NOMO-1 treated with DMSO at 0.1 percent for 48 hours (cell line): ENCODE measurements around the gene MAGEE1.

ENCODE experiments used
- DNase-seq: peaks from one replicate; lab custom pipeline; 2025; ENCODE audit not compliant: unreplicated experiment; lab: John Stamatoyannopoulos, UW

The MAGEE1 gene, protein sequence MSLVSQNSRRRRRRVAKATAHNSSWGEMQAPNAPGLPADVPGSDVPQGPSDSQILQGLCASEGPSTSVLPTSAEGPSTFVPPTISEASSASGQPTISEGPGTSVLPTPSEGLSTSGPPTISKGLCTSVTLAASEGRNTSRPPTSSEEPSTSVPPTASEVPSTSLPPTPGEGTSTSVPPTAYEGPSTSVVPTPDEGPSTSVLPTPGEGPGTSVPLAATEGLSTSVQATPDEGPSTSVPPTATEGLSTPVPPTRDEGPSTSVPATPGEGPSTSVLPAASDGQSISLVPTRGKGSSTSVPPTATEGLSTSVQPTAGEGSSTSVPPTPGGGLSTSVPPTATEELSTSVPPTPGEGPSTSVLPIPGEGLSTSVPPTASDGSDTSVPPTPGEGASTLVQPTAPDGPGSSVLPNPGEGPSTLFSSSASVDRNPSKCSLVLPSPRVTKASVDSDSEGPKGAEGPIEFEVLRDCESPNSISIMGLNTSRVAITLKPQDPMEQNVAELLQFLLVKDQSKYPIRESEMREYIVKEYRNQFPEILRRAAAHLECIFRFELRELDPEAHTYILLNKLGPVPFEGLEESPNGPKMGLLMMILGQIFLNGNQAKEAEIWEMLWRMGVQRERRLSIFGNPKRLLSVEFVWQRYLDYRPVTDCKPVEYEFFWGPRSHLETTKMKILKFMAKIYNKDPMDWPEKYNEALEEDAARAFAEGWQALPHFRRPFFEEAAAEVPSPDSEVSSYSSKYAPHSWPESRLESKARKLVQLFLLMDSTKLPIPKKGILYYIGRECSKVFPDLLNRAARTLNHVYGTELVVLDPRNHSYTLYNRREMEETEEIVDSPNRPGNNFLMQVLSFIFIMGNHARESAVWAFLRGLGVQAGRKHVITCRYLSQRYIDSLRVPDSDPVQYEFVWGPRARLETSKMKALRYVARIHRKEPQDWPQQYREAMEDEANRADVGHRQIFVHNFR

DNA sequence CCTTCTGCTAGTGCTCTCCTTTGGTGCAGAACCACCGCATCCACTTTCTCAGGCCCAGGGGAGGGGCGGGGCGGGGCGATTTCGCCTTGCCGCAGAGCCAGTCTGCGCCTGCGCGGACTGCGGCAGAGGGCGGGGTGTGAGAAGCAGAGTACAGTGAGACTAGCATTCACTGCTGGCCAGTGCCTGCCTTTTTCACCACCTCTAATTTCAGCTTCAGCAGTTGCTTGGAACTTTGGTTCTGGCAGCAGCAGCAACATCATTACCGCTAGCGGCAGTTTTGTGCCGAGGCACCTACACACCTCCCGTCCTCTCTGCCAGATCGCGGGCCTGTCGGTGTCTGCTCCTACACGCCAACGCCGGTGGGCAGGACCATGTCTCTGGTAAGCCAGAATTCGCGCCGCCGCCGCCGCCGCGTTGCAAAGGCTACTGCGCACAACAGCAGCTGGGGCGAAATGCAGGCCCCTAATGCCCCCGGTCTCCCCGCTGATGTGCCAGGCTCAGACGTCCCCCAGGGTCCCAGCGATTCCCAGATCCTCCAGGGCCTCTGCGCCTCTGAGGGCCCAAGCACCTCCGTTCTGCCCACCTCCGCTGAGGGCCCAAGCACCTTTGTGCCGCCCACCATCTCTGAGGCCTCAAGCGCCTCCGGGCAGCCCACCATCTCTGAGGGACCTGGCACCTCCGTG is at the start of gene MAGEE1:
Gene MAGEE1, plus strand, starts transcription at position 151 of the 683 bp plus-strand sequence. Its CDS starts 221 bp downstream, at position 372.
- DNase-seq = peak; percentile 32

- no peak for DNase-seq
Observed at GRCh38 chrX:76398970-76399369, 28.5 kb upstream of the MAGEE1 start.

DNA sequence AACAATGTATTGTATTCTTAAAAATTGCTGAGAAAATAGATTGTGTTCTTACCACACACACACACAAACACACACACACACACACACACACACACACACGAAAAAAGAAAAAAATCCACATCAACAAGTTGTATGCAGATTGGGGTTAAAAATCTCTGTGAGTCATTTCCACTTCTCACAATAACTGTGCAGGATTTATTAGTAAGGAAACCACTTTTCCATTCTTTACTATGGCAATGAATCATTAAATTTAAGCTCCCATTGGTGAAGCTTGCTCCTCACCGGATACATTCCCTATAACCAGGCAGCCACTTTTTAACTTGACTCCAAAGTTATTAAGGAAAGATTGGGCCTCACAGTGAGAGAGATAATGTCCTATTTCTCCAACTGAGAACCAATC is 19.7 kb upstream of the MAGEE1 start:
- DNase-seq = no peak

DNA sequence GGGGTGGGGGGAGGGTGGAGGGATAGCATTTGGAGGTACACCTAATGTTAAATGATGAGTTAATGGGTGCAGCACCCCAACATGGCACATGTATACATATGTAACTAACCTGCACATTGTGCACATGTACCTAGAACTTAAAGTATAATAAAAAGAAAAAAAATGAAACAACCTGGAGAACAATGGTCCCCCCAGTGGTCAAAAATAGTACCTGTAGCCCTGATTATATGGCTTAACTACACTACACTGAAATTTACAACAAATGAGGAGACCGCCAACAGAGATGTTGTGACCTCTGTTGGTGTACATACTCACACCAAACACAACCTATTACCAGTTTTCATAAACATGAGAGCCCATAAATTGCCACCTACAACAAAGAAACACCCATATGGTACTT is 7.3 kb upstream of the MAGEE1 start:
- no peak for DNase-seq

DNA sequence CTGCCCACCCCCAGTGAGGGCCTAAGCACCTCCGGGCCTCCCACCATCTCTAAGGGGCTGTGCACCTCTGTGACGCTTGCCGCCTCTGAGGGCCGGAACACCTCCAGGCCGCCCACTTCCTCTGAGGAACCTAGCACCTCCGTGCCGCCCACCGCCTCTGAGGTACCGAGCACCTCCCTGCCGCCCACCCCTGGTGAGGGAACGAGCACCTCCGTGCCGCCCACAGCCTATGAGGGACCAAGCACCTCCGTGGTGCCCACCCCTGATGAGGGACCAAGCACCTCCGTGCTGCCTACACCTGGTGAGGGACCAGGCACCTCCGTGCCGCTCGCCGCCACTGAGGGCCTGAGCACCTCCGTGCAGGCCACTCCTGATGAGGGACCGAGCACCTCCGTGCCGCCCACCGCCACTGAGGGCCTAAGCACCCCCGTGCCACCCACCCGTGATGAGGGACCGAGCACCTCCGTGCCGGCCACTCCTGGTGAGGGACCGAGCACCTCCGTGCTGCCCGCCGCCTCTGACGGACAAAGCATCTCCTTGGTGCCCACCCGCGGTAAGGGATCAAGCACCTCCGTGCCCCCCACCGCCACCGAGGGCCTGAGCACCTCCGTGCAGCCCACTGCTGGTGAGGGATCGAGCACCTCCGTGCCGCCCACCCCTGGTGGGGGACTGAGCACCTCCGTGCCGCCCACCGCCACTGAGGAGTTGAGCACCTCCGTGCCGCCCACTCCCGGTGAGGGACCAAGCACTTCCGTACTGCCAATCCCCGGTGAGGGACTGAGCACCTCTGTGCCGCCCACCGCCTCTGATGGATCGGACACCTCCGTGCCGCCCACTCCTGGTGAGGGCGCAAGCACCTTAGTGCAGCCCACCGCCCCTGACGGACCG is 977 bp downstream of the MAGEE1 start:
- no peak for DNase-seq

- no peak for DNase-seq
Observed at GRCh38 chrX:76433219-76433618, 5.7 kb downstream of the MAGEE1 start.

GRCh38 chrX:76434103-76434741 is 6.7 kb downstream of the MAGEE1 start:
- DNase-seq = no peak

DNA sequence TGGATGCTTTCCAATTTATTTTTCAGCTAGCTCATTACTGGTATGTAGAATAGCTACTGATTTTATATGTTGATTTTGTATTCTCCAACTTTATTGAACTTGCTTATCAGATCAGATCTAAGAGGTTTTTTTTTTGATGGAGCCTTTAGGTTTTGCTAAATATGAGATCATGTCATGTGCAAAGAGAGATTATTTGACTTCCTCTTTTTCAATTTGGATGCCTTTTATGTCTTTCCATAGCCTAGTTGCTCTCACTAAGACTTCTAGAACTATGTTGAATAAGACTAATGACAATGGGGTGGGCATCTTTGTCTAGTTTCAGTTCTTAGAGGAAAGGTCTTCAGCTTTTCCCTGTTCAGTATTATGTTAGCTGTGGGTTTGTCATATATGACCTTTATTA is 11.7 kb downstream of the MAGEE1 start:
- DNase-seq = no peak

- no peak for DNase-seq
Observed at GRCh38 chrX:76453737-76454406, 26.4 kb downstream of the MAGEE1 start.

- DNase-seq = peak; percentile 1
Observed at GRCh38 chrX:76454456-76454927, 27.0 kb downstream of the MAGEE1 start.

- DNase-seq = no peak
Observed at GRCh38 chrX:76477353-76477752, 49.8 kb downstream of the MAGEE1 start.
